Measurements from ENCODE around the gene PBRM1.
A peak's percentile ranks its signal among the peaks of the same experiment; 100 is the strongest.

Gene PBRM1

DNA sequence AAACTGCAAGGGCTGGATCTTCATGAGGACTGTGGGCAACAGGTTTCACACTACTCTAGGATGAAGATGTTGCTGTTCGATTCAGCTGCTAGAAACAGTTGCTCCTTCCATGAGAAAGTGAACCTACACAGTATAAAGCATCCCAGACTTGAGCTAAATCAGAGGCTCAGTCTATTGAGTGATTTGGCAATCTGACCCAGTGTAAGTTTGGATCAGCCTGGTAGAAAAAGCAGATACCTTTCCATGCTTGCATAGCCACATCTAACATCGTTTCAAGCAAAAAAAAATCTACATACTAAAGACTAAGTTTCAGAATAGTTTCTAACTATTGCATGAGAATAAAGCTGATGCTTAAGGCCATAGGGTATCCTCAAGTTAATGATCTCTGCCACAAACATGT lies 144.7 kb downstream of the PBRM1 start:
- FAIRE-seq (no peak), DNase-seq (ENCODE audit: extremely low spot score, insufficient read length, low read depth) (no peak)

DNA sequence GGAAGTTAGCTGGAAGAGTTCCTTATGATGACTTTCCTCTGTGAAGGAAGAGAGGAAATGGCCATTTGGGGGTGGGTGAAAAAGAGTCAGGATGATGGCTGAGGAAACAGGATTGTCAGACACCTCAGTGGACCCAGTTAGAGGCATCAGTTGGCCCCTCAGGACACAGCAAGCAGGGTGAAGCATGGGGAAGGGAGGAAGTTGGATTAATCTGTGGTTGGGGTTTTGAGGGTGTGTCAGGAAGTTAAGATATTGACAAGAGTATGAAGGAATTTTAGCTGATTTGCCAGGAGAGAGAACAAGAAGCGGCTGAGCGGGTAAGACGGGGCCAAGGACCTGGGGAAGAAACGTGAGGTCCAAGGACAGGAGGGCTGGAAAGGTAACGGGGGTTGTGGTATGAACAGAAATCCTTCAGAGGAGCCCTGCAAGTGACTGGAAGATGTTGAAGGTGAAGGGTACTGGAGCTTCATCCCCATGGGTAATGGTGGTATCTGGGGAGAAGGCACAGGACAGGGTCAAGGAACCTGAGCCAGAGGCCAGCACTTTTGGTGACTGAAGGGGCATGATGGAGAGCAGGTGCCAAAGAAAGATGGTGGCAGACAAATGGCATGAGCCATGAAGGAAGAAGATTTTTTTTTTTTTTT lies 146.6 kb downstream of the PBRM1 start:
- no peak for DNase-seq (ENCODE audit: extremely low spot score, insufficient read length, low read depth)
- FAIRE-seq: no peak

DNA sequence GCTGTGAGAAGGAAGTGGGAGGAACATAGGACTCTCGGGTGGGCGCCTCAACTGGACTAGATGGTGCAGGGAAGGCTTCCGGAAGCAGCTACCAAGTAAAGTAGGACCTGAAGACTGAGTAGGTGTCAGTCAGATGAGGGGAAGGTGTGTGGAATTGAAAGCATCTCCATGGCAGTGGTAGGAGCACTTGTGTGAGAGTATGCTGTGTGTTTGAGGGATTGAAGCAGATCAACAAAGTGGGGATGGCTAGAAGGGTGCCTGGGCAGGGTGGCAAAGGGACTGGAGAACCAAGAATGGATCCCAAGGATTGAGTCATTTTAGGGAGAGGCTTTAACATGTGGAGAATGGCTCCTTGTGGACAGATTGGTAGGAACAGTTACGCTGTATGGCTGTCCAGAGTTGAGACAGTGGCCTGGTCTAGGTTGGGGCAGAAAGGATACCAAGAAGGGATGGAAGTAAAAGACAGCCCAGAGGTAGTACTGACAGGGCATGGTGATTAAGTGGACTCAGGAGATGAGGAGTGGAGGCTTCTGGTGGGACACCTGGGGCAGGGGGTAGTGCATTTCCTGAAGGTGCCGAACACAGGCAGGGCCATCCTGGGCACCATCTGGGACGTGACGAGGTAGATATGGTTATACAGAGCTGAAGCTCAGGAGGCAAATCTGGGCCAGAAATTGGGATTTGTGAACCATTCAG lies 147.8 kb downstream of the PBRM1 start:
- DNase-seq (ENCODE audit: extremely low spot score, insufficient read length, low read depth) (no peak), FAIRE-seq (peak; percentile 39)

DNA sequence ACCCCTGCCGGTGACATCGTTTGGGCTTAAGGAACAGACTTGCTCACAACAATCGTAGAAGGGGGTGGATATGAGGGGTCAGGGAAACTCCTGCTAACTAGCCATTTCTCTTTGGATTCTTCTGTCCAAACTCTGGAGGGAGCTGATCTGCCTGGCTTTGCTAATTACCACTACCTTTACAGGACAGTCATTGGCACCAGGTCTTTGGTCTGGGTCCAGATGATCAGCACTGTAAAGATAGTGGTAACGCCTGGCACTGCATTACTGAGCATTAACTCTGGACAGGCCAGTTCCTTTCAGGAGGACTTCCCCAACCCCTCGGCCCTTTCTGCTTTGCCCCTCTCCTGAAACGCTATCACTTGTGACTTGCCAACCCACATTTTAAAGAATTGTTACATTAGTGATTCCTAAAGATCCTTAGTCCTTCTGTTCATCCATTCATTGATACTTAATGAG lies 148.5 kb downstream of the PBRM1 start:
- FAIRE-seq: no peak

DNA sequence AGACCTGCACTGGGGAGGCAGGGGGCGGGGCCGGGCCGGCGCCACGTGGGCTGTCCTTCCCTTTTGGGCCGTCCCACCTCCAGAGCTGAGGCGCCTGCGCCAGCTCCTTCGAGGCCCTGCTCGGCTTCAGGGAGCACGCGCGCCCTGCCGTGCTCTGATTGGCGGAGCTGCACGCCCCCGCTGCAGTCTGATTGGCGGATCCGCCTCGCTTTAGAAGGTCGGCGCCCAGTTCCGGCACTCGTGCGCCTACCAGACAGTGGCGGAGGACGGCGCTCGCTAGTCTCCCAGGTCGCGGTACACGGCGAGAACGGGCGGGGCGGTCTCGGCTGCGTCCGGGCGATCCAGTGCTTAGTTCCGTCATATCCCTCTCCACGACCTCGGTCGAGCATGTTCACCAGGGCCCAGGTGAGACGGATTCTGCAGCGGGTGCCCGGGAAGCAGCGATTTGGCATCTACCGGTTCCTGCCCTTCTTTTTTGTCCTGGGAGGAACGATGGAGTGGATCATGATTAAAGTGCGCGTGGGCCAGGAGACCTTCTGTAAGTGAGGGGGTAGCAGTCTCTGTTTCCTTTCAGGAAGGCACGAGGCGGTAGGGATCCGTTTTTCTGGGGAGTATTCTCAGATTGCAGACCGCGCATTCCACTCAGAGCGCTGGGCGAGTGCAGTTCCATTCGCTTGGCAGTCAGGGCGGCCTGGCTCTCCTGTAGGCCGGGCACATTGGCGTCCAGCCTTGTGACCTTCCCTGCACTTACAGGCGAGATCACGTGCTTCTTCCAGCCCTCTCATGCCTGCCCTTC lies 149.1 kb downstream of the PBRM1 start, which contains the start of gene UQCC5:
Gene UQCC5 (plus strand): TSS at position 237 of the 796 bp plus-strand sequence. CDS start 151 bp downstream, at position 388.
- FAIRE-seq: peak; percentile 98
- peak; percentile 95 for DNase-seq (ENCODE audit: extremely low spot score, insufficient read length, low read depth)

More for the DNA sequence above, 148.5 kb downstream of the PBRM1 start:
- no peak for DNase-seq (ENCODE audit: extremely low spot score, insufficient read length, low read depth)

DNA sequence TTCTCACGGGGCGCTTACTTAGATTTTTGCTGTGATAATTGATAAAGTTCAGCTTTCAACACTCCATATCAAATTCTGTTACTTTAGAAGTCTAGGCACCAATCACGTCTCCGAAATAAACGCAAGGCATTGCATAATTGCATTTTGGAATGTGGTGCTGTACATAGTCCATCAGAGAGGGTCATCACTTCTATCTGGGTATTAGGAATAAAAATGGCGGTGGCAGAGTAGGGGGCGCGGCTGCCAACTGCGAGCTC lies 149.7 kb downstream of the PBRM1 start:
- FAIRE-seq (no peak), DNase-seq (ENCODE audit: extremely low spot score, insufficient read length, low read depth) (no peak)

DNA sequence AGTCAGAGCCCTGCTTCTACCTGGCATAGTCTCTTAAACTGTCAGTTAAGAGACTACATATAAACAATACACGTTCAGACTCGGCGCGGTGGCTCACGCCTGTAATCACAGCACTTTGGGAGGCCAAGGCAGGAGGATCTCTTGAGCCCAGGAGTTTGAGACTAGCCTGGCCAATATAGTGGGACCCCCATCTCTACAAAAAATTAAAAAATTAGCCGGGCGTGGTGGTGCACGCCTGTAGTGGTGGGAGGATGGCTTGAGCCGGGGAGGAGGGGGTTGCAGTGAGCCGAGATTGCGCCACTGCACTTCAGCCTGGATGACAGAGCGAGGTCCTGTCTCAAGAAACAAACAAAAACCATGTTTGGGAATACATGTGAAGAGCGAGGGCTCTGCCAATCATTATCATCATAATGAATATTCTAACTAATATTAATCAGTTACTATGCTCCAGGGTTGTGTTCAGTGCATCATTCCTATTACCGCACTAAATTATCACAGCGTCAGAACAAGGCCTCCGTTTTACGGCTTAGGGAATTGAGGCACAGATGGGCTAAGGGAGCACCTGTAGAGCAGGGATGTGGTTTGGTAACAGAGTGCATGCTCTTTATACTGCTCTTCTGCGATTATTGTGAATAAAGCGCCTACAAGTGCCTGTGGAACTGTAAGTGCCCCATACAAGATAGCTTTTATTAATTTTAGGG lies 150.2 kb downstream of the PBRM1 start:
- DNase-seq (ENCODE audit: extremely low spot score, insufficient read length, low read depth): no peak
- no peak for FAIRE-seq

DNA sequence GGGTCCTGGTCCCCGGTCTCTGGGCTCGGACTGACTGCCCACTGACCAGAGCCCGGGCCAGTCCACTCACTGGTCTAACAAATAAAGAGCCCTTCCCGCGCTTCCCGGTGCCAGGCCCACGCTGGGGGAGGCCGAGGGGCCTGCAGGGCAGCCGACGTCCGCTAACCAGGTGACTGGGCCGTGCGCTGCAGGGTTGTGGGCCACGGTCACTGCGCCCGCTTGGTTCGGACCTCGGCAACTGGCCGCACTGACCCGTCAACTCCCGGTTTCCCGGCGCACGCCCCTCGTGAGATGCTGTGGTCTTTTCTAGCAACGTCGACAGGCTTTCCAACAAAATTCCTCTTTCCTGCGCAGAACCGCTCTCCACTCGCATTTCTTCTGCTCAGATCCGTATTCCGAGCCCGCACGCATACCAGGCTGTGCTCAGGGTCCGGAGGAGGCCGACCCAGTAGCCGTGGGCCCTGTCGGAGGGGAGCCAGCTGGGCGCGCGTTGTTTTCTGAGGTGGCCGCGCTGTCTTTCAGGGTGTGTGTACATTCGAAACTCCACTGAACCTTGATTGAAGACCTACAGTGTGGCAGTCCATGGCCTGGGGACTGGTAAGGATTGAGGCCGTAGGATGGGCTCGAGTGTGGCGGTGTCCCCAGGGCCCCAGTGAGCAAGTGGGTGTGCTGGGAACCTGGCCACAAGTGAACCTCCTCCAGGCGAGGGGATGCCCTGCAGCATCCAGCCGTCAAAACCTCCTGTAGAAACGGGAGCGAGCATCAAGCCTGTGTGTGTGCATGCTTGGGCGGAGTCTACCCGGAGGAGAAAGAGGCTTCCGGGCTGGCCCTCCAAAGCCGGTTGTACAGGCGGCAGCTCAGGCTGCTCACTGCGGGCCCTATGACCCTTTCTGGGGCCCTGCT lies 151.2 kb downstream of the PBRM1 start:
- no peak for DNase-seq (ENCODE audit: extremely low spot score, insufficient read length, low read depth)
- no peak for FAIRE-seq

DNA sequence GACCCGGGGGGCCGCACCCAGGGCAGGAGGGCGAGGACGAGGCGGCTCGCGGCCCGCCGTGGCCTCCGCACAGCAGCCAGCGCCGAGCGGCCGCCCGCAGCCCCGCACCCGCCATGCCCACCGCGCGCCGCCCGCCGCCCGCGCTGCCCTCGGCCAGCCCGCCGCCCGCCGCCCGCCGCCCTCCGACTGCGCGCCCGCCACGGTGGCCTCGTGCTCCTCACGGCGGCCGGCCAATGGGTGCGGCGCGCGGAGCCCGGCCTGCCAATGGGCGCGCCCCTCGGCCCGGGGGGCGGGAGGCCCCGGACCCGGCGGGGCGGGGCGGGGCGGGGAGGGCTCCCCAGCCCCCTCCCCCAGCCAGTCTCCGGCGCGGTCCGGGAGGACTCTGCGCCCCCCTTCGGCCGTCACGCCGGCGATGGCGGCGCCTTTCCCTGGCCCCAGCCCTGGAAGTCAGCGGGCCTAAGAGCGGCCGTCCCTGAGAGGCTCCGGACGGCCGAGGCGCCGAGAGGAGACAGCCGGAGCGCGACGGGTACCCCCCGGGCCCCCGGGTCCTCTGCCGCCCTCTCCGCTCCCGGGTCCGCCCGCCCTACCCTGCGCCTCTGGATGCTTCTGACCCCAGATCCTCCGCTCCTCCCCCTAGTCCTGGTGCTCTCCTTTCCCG lies 152.0 kb downstream of the PBRM1 start, which contains the start of gene NT5DC2:
Gene NT5DC2 (minus strand): TSS at position 235 of the 658 bp plus-strand sequence. CDS start 120 bp downstream, at position 115.
- DNase-seq (ENCODE audit: extremely low spot score, insufficient read length, low read depth) (peak; percentile 81), FAIRE-seq (no peak)

DNA sequence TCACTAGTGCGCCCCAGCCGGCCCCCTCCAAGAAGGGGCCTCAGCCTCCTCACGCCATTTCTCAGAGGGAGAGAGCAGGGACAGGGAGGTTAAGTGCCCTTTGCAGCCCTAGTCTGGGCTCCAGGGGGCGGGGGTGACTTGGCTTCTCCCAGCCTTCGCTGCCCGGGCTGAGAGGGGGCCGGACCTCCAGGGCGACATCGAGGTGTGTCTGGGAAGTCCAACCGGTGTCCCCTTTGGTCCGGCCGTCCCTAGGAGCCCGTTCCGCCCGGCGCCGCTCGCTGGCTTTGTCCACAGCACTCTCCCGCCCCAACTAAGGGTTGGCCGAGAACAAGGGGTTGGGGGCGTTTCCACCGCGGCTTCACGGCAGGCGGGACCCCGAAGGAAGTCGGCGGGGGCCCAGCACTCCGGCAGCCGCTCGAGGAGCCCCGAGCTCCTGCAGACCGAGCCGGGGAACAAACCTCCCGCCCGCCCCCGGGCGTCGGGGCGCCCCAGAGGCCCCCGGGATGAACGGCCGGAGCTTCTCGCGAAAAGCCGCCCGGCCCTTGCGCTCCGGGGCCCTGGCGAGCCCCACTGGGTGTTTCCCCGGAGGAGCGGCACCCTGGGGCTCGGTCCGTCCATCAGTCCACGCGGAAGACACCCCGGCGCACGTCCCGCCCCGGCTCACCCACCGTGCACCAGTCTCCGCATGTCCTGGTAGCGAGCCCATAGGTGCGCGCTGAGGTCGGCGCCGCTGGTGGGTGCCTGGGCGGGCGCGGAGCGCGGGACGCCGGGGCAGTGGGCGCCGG lies 152.7 kb downstream of the PBRM1 start:
- DNase-seq (ENCODE audit: extremely low spot score, insufficient read length, low read depth) (no peak), FAIRE-seq (no peak)

DNA sequence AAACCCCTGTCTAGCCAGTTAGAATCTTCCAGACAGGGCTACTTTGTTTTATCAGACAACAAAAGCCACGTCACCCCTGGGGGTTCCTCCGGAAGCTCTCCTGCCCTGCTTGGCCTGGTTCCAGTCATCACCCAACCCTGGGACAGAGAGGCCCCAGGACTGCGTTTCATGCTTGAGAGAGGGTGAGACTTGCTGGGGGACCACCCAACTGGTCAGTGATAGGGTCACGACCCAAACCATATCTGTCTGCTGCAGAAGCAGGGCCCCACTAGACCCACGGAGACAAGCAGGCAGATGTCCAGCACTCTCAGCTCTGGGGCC lies 153.2 kb downstream of the PBRM1 start:
- DNase-seq (ENCODE audit: extremely low spot score, insufficient read length, low read depth) (no peak), FAIRE-seq (peak; percentile 48)

DNA sequence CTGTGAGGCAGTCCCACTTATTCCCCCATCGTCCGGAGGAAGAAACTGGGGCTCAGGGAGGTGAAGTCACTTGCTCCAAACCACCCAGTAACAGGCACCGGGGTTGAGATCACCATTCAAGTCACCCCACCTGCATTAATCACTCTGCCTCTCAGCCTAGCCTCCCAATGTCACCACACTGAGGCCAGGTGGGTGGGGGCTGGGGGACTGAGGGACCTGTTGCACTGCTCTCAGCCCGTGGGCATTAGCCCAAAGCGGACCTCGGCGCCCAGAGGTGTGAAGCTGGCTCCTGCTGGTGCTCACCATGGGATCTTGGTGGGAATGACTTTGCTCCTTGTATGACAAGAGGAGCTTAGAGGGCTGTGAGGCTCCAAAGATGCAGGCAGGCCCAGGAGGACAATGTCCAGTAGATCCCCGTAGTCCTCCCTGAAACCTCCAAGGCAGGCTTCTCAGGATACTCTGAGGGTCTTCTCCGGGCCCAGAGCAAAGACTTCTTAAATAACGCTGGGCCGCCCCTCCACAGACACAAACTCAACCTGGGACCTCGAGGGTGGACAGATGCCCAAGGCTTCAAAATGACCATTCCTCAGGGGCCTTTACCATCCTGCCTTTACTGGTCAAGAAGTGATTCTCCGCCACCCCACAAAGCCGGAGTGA lies 153.7 kb downstream of the PBRM1 start:
- DNase-seq (ENCODE audit: extremely low spot score, insufficient read length, low read depth) (no peak), FAIRE-seq (no peak)

DNA sequence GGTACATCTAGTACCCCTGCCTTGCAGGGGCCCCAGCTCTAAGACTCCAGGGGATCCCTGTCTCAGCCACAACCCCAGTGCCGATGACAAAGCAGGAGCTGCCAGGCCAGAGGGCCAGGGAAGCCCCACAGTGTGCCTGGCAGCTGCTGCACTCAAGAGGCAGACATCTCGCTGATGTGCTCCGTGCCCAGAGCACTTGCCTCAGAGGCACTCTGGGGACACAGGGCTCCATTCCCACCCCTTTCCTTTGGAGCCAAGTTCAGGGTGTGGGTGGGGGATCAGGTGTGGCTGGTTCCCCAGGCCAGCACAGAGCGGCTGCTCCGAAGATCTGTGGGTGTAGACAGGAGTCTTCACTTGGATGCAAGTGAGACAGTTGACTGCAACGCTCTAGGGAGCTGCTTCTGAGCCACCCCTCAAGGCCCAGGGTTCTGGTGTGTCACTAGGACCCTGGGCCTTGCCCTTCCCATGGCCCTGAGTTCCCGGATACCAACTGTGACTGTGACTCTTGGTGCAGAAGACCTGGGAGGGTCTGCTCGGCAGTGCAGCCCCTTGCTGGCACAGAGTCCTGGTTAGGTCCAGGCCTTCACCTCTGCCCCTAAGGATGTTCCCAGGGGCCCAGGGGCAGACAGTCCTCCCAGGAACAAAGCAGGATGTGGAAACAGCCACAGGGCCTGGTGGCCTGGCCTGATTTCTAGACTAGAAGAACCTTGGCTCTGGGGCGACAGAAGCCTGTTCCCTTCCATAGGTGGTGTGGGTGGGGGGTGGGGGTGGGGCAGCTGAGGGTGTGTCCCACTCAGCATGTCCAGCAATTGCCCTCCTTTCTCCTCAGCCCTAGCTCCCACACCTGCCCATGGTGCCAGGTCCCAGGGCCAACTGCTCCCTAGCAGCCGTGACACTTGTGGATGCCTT lies 154.5 kb downstream of the PBRM1 start:
- no peak for DNase-seq (ENCODE audit: extremely low spot score, insufficient read length, low read depth)
- FAIRE-seq: no peak

DNA sequence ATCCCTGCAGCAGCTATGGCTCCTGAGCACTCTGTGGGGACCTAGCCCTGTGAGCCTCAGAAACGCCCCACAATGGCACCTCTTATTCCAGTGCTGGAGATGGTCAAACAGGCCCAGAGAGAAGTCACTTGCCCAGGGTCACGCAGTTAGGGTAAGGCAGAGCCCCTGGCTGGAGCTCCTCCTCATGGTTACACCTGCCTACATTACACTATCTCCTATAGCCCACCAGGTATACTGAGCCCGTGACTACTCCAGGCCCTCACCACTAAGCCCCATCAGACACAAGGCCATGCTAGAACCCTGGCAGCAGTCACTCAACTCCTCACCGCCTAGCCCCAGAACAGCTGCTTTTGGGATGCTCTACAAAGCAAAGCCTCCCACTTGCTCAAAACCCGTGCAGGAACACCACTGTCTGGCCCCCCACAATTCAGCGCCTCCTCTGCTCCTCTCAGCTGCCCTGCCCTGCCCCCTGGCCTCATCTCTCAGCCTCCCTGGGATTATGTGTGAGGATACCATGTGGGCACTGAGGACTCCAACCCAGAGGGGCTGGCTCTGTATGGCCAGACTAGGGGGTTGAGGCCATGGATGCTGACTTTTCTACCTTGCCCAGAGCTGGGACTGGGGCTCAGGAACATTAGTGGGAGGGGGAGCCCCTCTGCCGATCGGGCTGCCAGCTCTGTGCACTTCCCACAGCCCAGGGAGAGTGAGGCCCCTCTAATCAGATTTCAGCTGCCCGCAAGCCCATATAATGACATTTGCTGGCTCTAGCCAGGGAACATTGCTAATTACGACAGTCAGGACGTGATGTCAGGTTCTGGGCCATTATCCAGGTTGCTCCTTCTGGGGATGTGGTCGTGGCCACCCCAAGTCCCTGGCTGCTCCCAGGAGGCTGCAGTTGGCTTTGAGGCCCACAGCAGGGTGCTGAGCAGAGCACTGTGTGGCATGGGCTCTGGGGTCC lies 156.1 kb downstream of the PBRM1 start:
- DNase-seq (ENCODE audit: extremely low spot score, insufficient read length, low read depth): no peak
- FAIRE-seq: no peak

DNA sequence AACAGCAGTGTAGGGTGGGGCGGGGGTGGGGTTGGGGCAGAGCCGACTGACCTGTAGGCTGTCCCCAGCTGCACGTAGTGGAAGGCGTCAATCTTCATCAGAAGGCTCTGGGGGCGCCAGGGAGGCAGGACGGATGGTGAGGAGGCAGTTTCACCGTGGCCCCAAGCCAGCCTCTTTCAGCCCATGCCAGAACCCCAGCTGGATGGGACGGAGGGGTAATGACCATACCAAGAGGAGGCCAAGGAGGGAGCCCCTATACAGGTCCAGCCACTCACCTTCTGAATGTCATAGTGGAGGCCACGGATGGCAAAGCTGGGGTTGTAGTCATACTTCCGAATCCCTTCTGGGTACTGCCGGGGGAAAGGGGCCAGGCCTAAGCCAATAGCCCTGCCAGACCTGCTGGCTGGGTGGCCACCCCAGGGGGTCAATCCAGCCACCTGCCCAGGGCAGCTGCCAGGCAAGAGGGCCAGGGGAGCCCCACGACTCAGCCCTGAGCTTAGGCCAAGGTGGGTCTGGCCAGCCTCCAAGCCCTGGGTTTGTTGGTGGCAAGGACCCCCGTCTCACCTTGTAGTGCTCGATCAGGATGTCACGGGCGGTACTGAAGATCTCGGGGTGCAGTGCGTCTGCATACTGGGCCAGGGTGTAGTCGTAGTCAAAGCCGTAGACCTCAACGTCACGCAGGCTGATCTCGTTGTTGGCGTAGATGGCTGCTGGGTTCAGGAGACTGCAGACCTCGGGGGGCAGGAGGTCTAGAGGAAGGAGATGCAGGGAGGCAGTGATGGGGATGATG lies 156.9 kb downstream of the PBRM1 start:
- DNase-seq (ENCODE audit: extremely low spot score, insufficient read length, low read depth) (no peak), FAIRE-seq (no peak)

All from GM18507 (cell line).